H1 (cell line): Measurements from ENCODE around the gene BPIFB6. TPM values are rescaled to one million over a fixed set of nuclear protein-coding genes. Genes with fewer than 3 reads are reported as not detected.

Source experiments
- CTCF ChIA-PET: fragments of 300-600 bp; sonication (Branson Sonifier 250); formaldehyde crosslinking; loops from one replicate; lab custom pipeline; 2021; ENCODE audit not compliant: partially characterized antibody; lab: Charles Lee
- POLR2A ChIA-PET: fragments of 300-600 bp; sonication (Branson Sonifier 250); formaldehyde crosslinking; loops from one replicate; lab custom pipeline; 2021; ENCODE audit warnings: inconsistent platforms; ENCODE audit not compliant: partially characterized antibody; lab: Charles Lee
- DNase-seq, 2 experiments: peaks; one replicate each; pipeline versions ENCODE4 v3.0.0 to v3.0.0-alpha.2; 2010 to 2022; ENCODE audit warnings: low spot score in 2 of 2, low read depth in 1 of 2, mixed read lengths in 1 of 2
- FAIRE-seq: peaks from 2 replicates; lab custom pipeline; 2011; peaks lifted over from hg19 to GRCh38; lab: Jason Lieb, UNC
- H2AFZ ChIP-seq: 2 replicates; pipeline ENCODE4 v1.8.1; 2012; ENCODE audit warnings: low read length, inconsistent platforms
- H2AK5ac ChIP-seq: 2 replicates; pipeline ENCODE4 v1.6.1; 2013; ENCODE audit warnings: low read depth, low read length
- H2BK120ac ChIP-seq: replicated peaks from 2 replicates; pipeline ENCODE3; 2013; ENCODE audit warnings: low read depth, low read length, inconsistent platforms
- H2BK12ac ChIP-seq: 2 replicates; pipeline ENCODE4 v1.6.1; 2013; ENCODE audit warnings: low read depth, low read length
- H2BK15ac ChIP-seq: 2 replicates; pipeline ENCODE4 v1.6.1; 2013; ENCODE audit warnings: low read length
- H2BK20ac ChIP-seq: 2 replicates; pipeline ENCODE4 v1.6.1; 2013; ENCODE audit warnings: low read length
- H2BK5ac ChIP-seq: 2 replicates; pipeline ENCODE4 v1.6.1; 2013; ENCODE audit warnings: low read depth, low read length
- H3K14ac ChIP-seq: 2 replicates; pipeline ENCODE4 v1.6.1; 2013; ENCODE audit warnings: inconsistent platforms; ENCODE audit not compliant: insufficient read length
- H3K18ac ChIP-seq: 2 replicates; pipeline ENCODE4 v1.6.1; 2013; ENCODE audit warnings: low read length; ENCODE audit errors: extremely low read depth
- H3K23ac ChIP-seq: 2 replicates; pipeline ENCODE4 v1.6.1; 2013; ENCODE audit warnings: inconsistent platforms; ENCODE audit not compliant: insufficient read length
- H3K23me2 ChIP-seq: 2 replicates; pipeline ENCODE4 v1.6.1; 2013; ENCODE audit warnings: low read depth, low read length
- H3K27ac ChIP-seq: 2 replicates; pipeline ENCODE4 v1.6.1; 2011; ENCODE audit warnings: low read depth, low read length, inconsistent platforms
- H3K27me3 ChIP-seq, 4 experiments: replicated peaks in 1 of 4; 1 replicate in 1 of 4; 2 replicates in 3 of 4; pipeline versions ENCODE4 v1.6.1 to v1.8.1; 2011 to 2013; ENCODE audit warnings: low read length in 3 of 4, mild to moderate bottlenecking in 3 of 4, inconsistent platforms in 2 of 4, mixed read lengths in 2 of 4, moderate library complexity in 1 of 4; ENCODE audit not compliant: control insufficient read depth in 3 of 4, insufficient read depth in 3 of 4; ENCODE audit errors: extremely low read depth in 1 of 4
- H3K36me3 ChIP-seq, 4 experiments: 2 replicates each; pipeline versions ENCODE4 v1.6.1 to v1.8.1; 2011 to 2013; ENCODE audit warnings: mild to moderate bottlenecking in 4 of 4, low read length in 3 of 4, moderate library complexity in 2 of 4, control low read depth in 1 of 4, inconsistent platforms in 1 of 4; ENCODE audit not compliant: insufficient read depth in 4 of 4, control insufficient read depth in 2 of 4
- H3K4ac ChIP-seq: replicated peaks from 2 replicates; pipeline ENCODE3; 2013; ENCODE audit warnings: low read length, low read depth, mixed read lengths, inconsistent platforms; ENCODE audit not compliant: insufficient read length
- H3K4me1 ChIP-seq, 4 experiments: replicated peaks in 1 of 4; 1 replicate in 1 of 4; 2 replicates in 3 of 4; pipeline versions ENCODE4 v1.6.1 to v1.8.1; 2011 to 2013; ENCODE audit warnings: low read length in 3 of 4, inconsistent platforms in 2 of 4, mixed read lengths in 1 of 4; ENCODE audit not compliant: insufficient read depth in 4 of 4, control insufficient read depth in 3 of 4
- H3K4me2 ChIP-seq, 2 experiments: 2 replicates each; pipeline versions ENCODE4 v1.6.1 to v1.8.1; 2011 to 2013; ENCODE audit warnings: low read depth in 2 of 2, low read length in 2 of 2, control low read depth in 1 of 2, inconsistent platforms in 1 of 2, mild to moderate bottlenecking in 1 of 2; ENCODE audit not compliant: insufficient read depth in 1 of 2
- H3K4me3 ChIP-seq, 4 experiments: fragments of 200-600, 300-600 bp in 1 of 4; sonication (generic), shearing (Covaris generic), sonication (Bioruptor Twin) in 1 of 4; 2 replicates each; pipeline versions ENCODE4 v1.5.1 to v1.8.1; 2011 to 2016; ENCODE audit warnings: low read length in 4 of 4, low read depth in 3 of 4, control low read depth in 2 of 4, inconsistent platforms in 2 of 4, mild to moderate bottlenecking in 2 of 4, mixed read lengths in 1 of 4, moderate library complexity in 1 of 4; ENCODE audit not compliant: insufficient read depth in 2 of 4; ENCODE audit errors: extremely low read depth in 1 of 4
- H3K56ac ChIP-seq: replicated peaks from 2 replicates; pipeline ENCODE3; 2013; ENCODE audit warnings: low read depth, mild to moderate bottlenecking, mixed read lengths, low read length, inconsistent platforms; ENCODE audit not compliant: insufficient read length
- H3K79me1 ChIP-seq: 2 replicates; pipeline ENCODE4 v1.6.1; 2013; ENCODE audit warnings: low read depth, low read length, control low read depth
- H3K79me2 ChIP-seq, 2 experiments: 2 replicates each; pipeline versions ENCODE4 v1.6.1 to v1.8.1; 2012 to 2013; ENCODE audit warnings: low read length in 2 of 2, mild to moderate bottlenecking in 2 of 2, inconsistent platforms in 1 of 2; ENCODE audit not compliant: insufficient read depth in 2 of 2, control insufficient read depth in 1 of 2
- H3K9ac ChIP-seq, 4 experiments: replicated peaks in 1 of 4; 1 replicate in 1 of 4; 2 replicates in 3 of 4; pipeline versions ENCODE4 v1.6.1 to v1.8.1; 2011 to 2013; ENCODE audit warnings: low read depth in 3 of 4, low read length in 3 of 4, control low read depth in 2 of 4, mild to moderate bottlenecking in 2 of 4, moderate library complexity in 2 of 4, inconsistent platforms in 1 of 4; ENCODE audit errors: extremely low read depth in 1 of 4
- H3K9me3 ChIP-seq, 2 experiments: 2 replicates each; pipeline versions ENCODE4 v1.6.1 to v1.8.1; 2012 to 2013; ENCODE audit warnings: mild to moderate bottlenecking in 2 of 2, moderate library complexity in 2 of 2, control low read depth in 1 of 2, inconsistent platforms in 1 of 2, low read depth in 1 of 2, low read length in 1 of 2, mixed read lengths in 1 of 2; ENCODE audit not compliant: insufficient read depth in 2 of 2
- H4K20me1 ChIP-seq, 2 experiments: replicated peaks in 1 of 2; 2 replicates each; pipeline versions ENCODE3 to v1.8.1; 2011 to 2013; ENCODE audit warnings: inconsistent platforms in 2 of 2, low read length in 2 of 2, mild to moderate bottlenecking in 1 of 2; ENCODE audit not compliant: insufficient read depth in 2 of 2, control insufficient read depth in 1 of 2
- H4K5ac ChIP-seq: 2 replicates; pipeline ENCODE4 v1.6.1; 2013; ENCODE audit warnings: low read length, low read depth, mixed read lengths, inconsistent platforms; ENCODE audit not compliant: insufficient read length
- H4K8ac ChIP-seq: 2 replicates; pipeline ENCODE4 v1.8.0; 2013; ENCODE audit warnings: mild to moderate bottlenecking, moderate library complexity, low read length, inconsistent platforms; ENCODE audit not compliant: insufficient read depth; ENCODE audit errors: extremely low read depth
- H4K91ac ChIP-seq: replicated peaks from 2 replicates; pipeline ENCODE3; 2013; ENCODE audit warnings: low read length, mixed read lengths, inconsistent platforms; ENCODE audit not compliant: insufficient read length
- ASH2L ChIP-seq: fragments of 200-600, 300-600 bp; sonication (generic); IDR thresholded peaks from one replicate; pipeline ENCODE4 v1.7.1; 2017; ENCODE audit warnings: low read length
- CBX8 ChIP-seq: fragments of 300-800, 300-1000 bp; sonication (generic); IDR thresholded peaks from 2 replicates; pipeline ENCODE4 v1.7.1; 2016; ENCODE audit warnings: low read depth, low read length, borderline replicate concordance
- CTCF ChIP-seq, 3 experiments: IDR thresholded peaks; 1 replicate in 2 of 3; 2 replicates in 1 of 3; pipeline versions ENCODE4 v1.5.1 to v1.6.1; 2011; ENCODE audit warnings: low read length in 3 of 3, mild to moderate bottlenecking in 3 of 3, inconsistent platforms in 2 of 3, low read depth in 1 of 3, moderate library complexity in 1 of 3; ENCODE audit not compliant: insufficient read depth in 1 of 3; ENCODE audit errors: control extremely low read depth in 1 of 3
- E2F6 ChIP-seq: IDR thresholded peaks from 2 replicates; pipeline ENCODE4 v1.6.1; 2012; ENCODE audit warnings: inconsistent platforms
- JUND ChIP-seq: IDR thresholded peaks from 2 replicates; pipeline ENCODE4 v1.6.1; 2011; ENCODE audit warnings: mild to moderate bottlenecking, improper control_type of control experiment, low read length
- TCF12 ChIP-seq: IDR thresholded peaks from 2 replicates; pipeline ENCODE4 v1.6.1; 2011; ENCODE audit warnings: low read depth, mild to moderate bottlenecking, low read length
- WGBS, 2 experiments: shearing (Covaris generic) in 1 of 2; methylation state at CpG; one replicate each; pipeline versions ENCODE4 v1.1.6 to v1.1.7; 2013 to 2015; ENCODE audit warnings: low lambda C conversion rate in 2 of 2, mixed read lengths in 2 of 2, inconsistent platforms in 1 of 2, low coverage in 1 of 2, missing lambda C conversion rate in 1 of 2; ENCODE audit not compliant: insufficient replicate concordance in 2 of 2, insufficient coverage in 1 of 2, insufficient read length in 1 of 2; ENCODE audit errors: extremely low coverage in 1 of 2, missing lambda C conversion rate in 1 of 2; 5-methylcytosine and 5-hydroxymethylcytosine counted together
- polyA plus RNA-seq, 7 experiments: library from polyadenylated mRNA; depleted of rRNA in 3 of 7; stranded (reverse) in 5 of 7; unstranded in 2 of 7; fragments of >200 nt in 5 of 7; fragments of 200-250 nt in 2 of 7; gene quantifications; 1 replicate in 5 of 7; 2 replicates in 1 of 7; 4 replicates in 1 of 7; pipeline versions ENCODE4 v1.2.1 to v1.2.3, GENCODE V29; 2011 to 2013; ENCODE audit warnings: missing spikeins in 2 of 7, mixed read lengths in 2 of 7
- total RNA-seq: library from RNA; stranded (reverse); fragmentation: NEBNext Ultra II Directional; extraction: Animal tissue kit (Norgen Biotek cat#: 25700); gene quantifications from 2 replicates; pipeline ENCODE4 v1.2.1, GENCODE V29; 2021

The BPIFB6 gene
- total and polyA plus RNA-seq, 2 of the 8 experiments (the other 6 are each of a cell fraction or from before 2014, with no cell fraction given), result not detected

- Histone ChIP-seq H3K79me1 (no peaks in the 10 kb centered on the region), H2BK20ac (no peak overlapping the region), H3K27ac (no peak overlapping the region), H2BK12ac (no peak overlapping the region), H2AK5ac (no peak overlapping the region), H4K20me1 (no peaks in the 10 kb centered on the region), H3K56ac (no peak overlapping the region), H3K4ac (no peak overlapping the region), H4K8ac (no peak overlapping the region), H3K79me2 (no peaks in the 10 kb centered on the region), H3K23me2 (no peaks in the 10 kb centered on the region; the same call in 1 of the 2 replicates), H3K14ac (no peak overlapping the region), H3K9me3 (no peaks in the 10 kb centered on the region), H3K27me3 (no peaks in the 10 kb centered on the region), H2AFZ (no peak overlapping the region), H4K91ac (no peak overlapping the region), H4K5ac (no peak overlapping the region), H3K9ac (no peak overlapping the region), H3K4me1 (no peaks in the 10 kb centered on the region; a peak in 1 of 7 replicates), H3K36me3 (no peaks in the 10 kb centered on the region), H3K4me3 (no peak overlapping the region), H2BK120ac (no peak overlapping the region), H3K4me2 (no peak overlapping the region), H2BK5ac (no peak overlapping the region), H3K23ac (no peak overlapping the region), H2BK15ac (no peak overlapping the region), H3K18ac (no peak overlapping the region)
- ChIA-PET CTCF (interaction anchor here (0.7 to 4.4 kb wide), 6 partner anchors 13 to 99 kb away, joined by 3 to 53 read pairs (median 4); partner anchors contain the start of gene BPIFB6), POLR2A (no interaction called here)
- FAIRE-seq (no peak), DNase-seq (no peak)
- 96% methylated on average over 2 of the region's 2 CpGs; no CpG with 5 or more reads in 1 of the 2 experiments for WGBS, 2 experiments
- TF ChIP-seq ASH2L (no peak), CBX8 (no peak), E2F6 (no peak), CTCF (IDR thresholded peaks at IDR 0.05; ENCODE audit: control extremely low read depth in 1 of 3, insufficient read depth in 1 of 3, low read depth in 1 of 3, low read length in 3 of 3) (no peak), JUND (no peak), TCF12 (no peak)
Observed at GRCh38 chr20:32997431-32997830, 34.0 kb upstream of the BPIFB6 start.
